PC-3 (cell line): ENCODE data around the gene DNAH17. TPM values are rescaled to one million over a fixed set of nuclear protein-coding genes. Genes with fewer than 3 reads are reported as not detected.

Experiments used
- ATAC-seq: fragments of 200-7000 bp; cut with Tn5 transposase; 2 replicates; pipeline ENCODE4 v1.9.1; 2020; ENCODE audit warnings: mild to moderate bottlenecking, moderate library complexity
- BruUV-seq: library from RNA; stranded (reverse); fragments of 400-500 nt; replicated peaks from 2 replicates; lab custom pipeline; 2021; lab: Mats Ljungman, UMichigan
- CTCF ChIA-PET: fragments of 300-600 bp; sonication (Branson Sonifier 250); formaldehyde crosslinking; loops from one replicate; lab custom pipeline; 2022; ENCODE audit warnings: antibody characterized with exemption; lab: Charles Lee
- POLR2A ChIA-PET: fragments of 300-600 bp; sonication (Branson Sonifier 250); formaldehyde crosslinking; loops from one replicate; lab custom pipeline; 2022; ENCODE audit warnings: antibody characterized with exemption; ENCODE audit not compliant: unreplicated experiment; lab: Charles Lee
- DNase-seq: peaks from one replicate; pipeline ENCODE4 v3.0.0-alpha.2; 2015
- H2AFZ ChIP-seq: fragments of 300-600 bp; sonication (generic); 2 replicates; pipeline ENCODE4 v1.6.0; 2016; ENCODE audit warnings: antibody characterized with exemption, low read length
- H3F3A ChIP-seq: fragments of 300-600 bp; sonication (generic); one replicate; pipeline ENCODE4 v1.6.0; 2017; ENCODE audit warnings: antibody characterized with exemption, low read length, control low read depth, mild to moderate bottlenecking; ENCODE audit not compliant: unreplicated experiment
- H3K27ac ChIP-seq: fragments of 300-600 bp; sonication (generic); 2 replicates; pipeline ENCODE4 v1.5.1; 2016; ENCODE audit warnings: mild to moderate bottlenecking, low read length
- H3K27me3 ChIP-seq: fragments of 300-600 bp; sonication (generic); 2 replicates; pipeline ENCODE4 v1.6.1; 2016; ENCODE audit warnings: low read length, mixed read lengths
- H3K36me3 ChIP-seq: fragments of 300-600 bp; sonication (generic); 2 replicates; pipeline ENCODE4 v1.6.1; 2016; ENCODE audit warnings: low read depth, mixed run types, low read length, mixed read lengths
- H3K4me1 ChIP-seq: fragments of 300-600 bp; sonication (generic); 2 replicates; pipeline ENCODE4 v1.5.1; 2016; ENCODE audit warnings: low read length; ENCODE audit not compliant: insufficient read depth
- H3K4me2 ChIP-seq: fragments of 300-600 bp; sonication (generic); 2 replicates; pipeline ENCODE4 v1.6.0; 2016; ENCODE audit warnings: low read length
- H3K4me3 ChIP-seq: fragments of 300-600 bp; sonication (generic); 2 replicates; pipeline ENCODE4 v1.5.1; 2016; ENCODE audit warnings: mild to moderate bottlenecking, low read length, mixed read lengths
- H3K79me2 ChIP-seq: fragments of 300-600 bp; sonication (generic); 2 replicates; pipeline ENCODE4 v1.6.1; 2017; ENCODE audit warnings: low read length, mixed read lengths
- H3K9ac ChIP-seq: fragments of 300-600 bp; sonication (generic); 2 replicates; pipeline ENCODE4 v1.6.0; 2016; ENCODE audit warnings: mild to moderate bottlenecking, low read length
- H3K9me2 ChIP-seq: fragments of 300-600 bp; sonication (generic); replicated peaks from 2 replicates; pipeline ENCODE4 v1.6.1; 2016; ENCODE audit warnings: mixed run types, low read length, mixed read lengths
- H3K9me3 ChIP-seq: fragments of 300-600 bp; sonication (generic); 2 replicates; pipeline ENCODE4 v1.6.1; 2016; ENCODE audit warnings: low read length, mixed read lengths
- H4K20me1 ChIP-seq: fragments of 300-600 bp; sonication (generic); 2 replicates; pipeline ENCODE4 v1.6.1; 2016; ENCODE audit warnings: low read length, mixed read lengths
- EZH2 ChIP-seq: fragments of 300-600 bp; sonication (generic); IDR thresholded peaks from one replicate; pipeline ENCODE4 v1.6.1; 2017; ENCODE audit warnings: antibody characterized with exemption, mild to moderate bottlenecking, low read length; ENCODE audit not compliant: unreplicated experiment
- EZH2phosphoT487 ChIP-seq: fragments of 300-600 bp; sonication (generic); IDR thresholded peaks from 2 replicates; pipeline ENCODE4 v1.6.1; 2018; ENCODE audit warnings: mild to moderate bottlenecking, antibody characterized with exemption, low read length, borderline replicate concordance
- intact Hi-C: fragments of 100-400 bp; cut with micrococcal nuclease; formaldehyde crosslinking; loops from 2 replicates; pipeline ENCODE4 v1.9.0; 2023
- total RNA-seq: library from RNA; depleted of rRNA; stranded (reverse); fragments of >200 nt; gene quantifications from 2 replicates; pipeline ENCODE4 v1.2.3, GENCODE V29; 2014
- TF ChIP-seq, protein P1 (sequence below): fragments of 300-600 bp; sonication (generic); conservative IDR thresholded peaks from 2 replicates; pipeline ENCODE4 v1.5.1; 2017; ENCODE audit warnings: antibody characterized with exemption, low read depth, mild to moderate bottlenecking, low read length

DNAH17 gene
- total RNA-seq, 1 experiment from 2014 or later = 0.04 TPM

DNA sequence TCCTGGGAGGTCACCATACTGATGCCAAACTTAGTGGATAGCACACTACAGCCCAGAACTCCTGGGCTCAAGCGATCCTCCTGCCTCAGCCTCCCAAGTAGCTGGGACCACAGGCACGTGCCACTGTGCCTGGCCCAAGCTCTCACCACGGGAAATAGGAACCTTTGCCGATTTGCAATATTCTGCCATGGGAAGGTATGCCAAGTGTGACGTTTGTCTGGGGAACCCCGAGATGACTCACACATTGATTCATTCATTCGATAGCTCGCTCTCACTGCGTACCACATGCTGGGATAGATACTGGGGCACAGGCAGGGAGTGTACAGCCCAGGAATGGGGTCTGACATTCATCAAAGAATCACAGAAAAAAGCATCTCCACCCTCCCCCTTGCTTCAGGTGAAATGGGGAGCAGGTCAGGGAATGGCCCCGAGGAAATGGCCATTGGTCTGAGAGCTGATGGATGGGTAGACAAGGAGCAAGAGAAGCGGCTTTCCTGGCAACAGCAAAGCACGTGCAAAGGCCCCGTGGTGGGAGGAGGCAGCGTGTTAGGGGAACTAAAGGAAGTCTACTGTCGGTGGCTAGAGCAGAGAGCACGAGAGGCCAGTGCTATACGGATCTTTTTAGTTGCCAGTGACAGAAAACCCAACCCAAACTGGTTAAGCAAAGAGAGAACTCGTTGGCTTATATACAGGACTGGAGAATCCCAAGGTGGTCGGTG, 44.1 kb downstream of the DNAH17 start:
- Histone ChIP-seq H3K79me2 (no peaks in the 10 kb centered on the region), H2AFZ (no peak overlapping the region), H3K4me1 (peaks cover 36% of the 10 kb centered on the region), H3K9ac (peak overlapping the region; percentile 16; the same call in 1 of the 2 replicates), H3F3A (no peaks in the 10 kb centered on the region), H3K27ac (peak overlapping the region; percentile 14), H3K4me3 (no peak overlapping the region), H3K36me3 (no peaks in the 10 kb centered on the region), H3K4me2 (0 out of 2 replicates have a peak overlapping the region, but pooled peaks have one; percentile 11), H3K27me3 (no peaks in the 10 kb centered on the region), H3K9me3 (no peaks in the 10 kb centered on the region), H4K20me1 (no peaks in the 10 kb centered on the region), H3K9me2 (no peaks in the 10 kb centered on the region)
- ChIA-PET CTCF (no interaction called here), POLR2A (no interaction called here)
- ATAC-seq (peak; percentile 14), DNase-seq (peak; percentile 96)
- TF ChIP-seq, protein P1, sequence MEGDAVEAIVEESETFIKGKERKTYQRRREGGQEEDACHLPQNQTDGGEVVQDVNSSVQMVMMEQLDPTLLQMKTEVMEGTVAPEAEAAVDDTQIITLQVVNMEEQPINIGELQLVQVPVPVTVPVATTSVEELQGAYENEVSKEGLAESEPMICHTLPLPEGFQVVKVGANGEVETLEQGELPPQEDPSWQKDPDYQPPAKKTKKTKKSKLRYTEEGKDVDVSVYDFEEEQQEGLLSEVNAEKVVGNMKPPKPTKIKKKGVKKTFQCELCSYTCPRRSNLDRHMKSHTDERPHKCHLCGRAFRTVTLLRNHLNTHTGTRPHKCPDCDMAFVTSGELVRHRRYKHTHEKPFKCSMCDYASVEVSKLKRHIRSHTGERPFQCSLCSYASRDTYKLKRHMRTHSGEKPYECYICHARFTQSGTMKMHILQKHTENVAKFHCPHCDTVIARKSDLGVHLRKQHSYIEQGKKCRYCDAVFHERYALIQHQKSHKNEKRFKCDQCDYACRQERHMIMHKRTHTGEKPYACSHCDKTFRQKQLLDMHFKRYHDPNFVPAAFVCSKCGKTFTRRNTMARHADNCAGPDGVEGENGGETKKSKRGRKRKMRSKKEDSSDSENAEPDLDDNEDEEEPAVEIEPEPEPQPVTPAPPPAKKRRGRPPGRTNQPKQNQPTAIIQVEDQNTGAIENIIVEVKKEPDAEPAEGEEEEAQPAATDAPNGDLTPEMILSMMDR = no peak
- TF ChIP-seq EZH2 (no peak), EZH2phosphoT487 (no peak)
- no TSS peak for BruUV-seq
- intact Hi-C loops = no loop called here

DNA sequence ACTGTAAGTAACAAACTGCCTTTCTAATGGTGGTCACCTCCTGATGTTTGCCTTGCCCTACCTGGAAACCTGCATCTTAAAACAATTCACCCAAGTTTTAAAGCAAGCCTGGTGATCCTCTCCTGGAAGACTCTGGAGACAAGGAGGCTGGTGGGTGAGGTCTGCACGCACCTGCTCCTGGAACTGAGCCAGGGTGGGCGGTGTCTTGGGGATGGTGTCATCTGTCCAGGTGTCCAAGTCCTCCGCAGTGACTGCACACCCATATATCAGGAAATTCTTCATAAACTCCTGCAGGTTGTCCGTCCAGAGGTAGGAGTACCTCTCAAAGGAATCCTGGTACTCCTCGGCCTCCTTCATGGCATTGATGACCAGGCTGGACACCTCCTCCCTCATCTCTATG, 44.9 kb downstream of the DNAH17 start:
- H3K36me3 ChIP-seq = no peaks in the 10 kb centered on the region
- H3F3A ChIP-seq = no peaks in the 10 kb centered on the region
- H3K4me2 ChIP-seq = 0 out of 2 replicates have a peak overlapping the region, but pooled peaks have one; percentile 0
- peak overlapping the region; percentile 16; the same call in 1 of the 2 replicates for H3K9ac ChIP-seq
- ChIA-PET CTCF (no interaction called here), POLR2A (no interaction called here)
- intact Hi-C loops = no loop called here
- no peaks in the 10 kb centered on the region for H3K9me3 ChIP-seq
- no peak overlapping the region for H3K4me3 ChIP-seq
- H3K27ac ChIP-seq = peak overlapping the region; percentile 14
- no peak for TF ChIP-seq EZH2
- TF ChIP-seq, protein P1 = no peak
- TF ChIP-seq EZH2phosphoT487 = no peak
- no peaks in the 10 kb centered on the region for H3K9me2 ChIP-seq
- H3K79me2 ChIP-seq = no peaks in the 10 kb centered on the region
- H2AFZ ChIP-seq = no peak overlapping the region
- H3K27me3 ChIP-seq = no peaks in the 10 kb centered on the region
- peaks cover 34% of the 10 kb centered on the region for H3K4me1 ChIP-seq
- DNase-seq = peak; percentile 39
- no peak for ATAC-seq
- H4K20me1 ChIP-seq = no peaks in the 10 kb centered on the region
- BruUV-seq = no TSS peak

DNA sequence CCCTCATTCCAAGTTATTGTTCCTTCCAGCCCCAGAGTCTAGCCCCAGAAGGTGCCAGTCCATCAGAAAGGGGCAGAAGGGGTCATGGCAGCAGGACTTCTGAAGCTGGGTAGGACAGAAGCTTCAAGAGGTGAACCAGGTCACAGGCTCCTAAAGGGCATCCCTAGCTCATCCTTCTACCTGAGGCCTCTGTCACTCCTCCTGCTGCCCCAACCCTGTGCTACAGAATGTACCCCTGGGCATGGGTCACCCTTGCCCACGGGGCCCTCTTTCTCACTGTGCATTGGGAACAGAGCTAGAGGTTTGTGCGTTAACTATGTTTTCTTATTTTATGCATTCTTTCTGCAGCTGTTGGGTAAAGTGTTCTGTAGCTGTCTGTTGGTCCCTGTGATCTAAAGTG, 46.5 kb downstream of the DNAH17 start:
- Histone ChIP-seq H3K9ac (no peak overlapping the region), H2AFZ (no peak overlapping the region), H3K4me1 (peaks cover 26% of the 10 kb centered on the region), H3F3A (no peaks in the 10 kb centered on the region), H3K9me3 (no peaks in the 10 kb centered on the region), H3K4me2 (no peak overlapping the region), H3K9me2 (no peaks in the 10 kb centered on the region), H3K27ac (no peak overlapping the region), H3K4me3 (no peak overlapping the region), H4K20me1 (no peaks in the 10 kb centered on the region), H3K79me2 (no peaks in the 10 kb centered on the region), H3K36me3 (no peaks in the 10 kb centered on the region), H3K27me3 (no peaks in the 10 kb centered on the region)
- TF ChIP-seq EZH2phosphoT487 (no peak), EZH2 (no peak)
- TF ChIP-seq, protein P1 = no peak
- CTCF ChIA-PET = no interaction called here
- no TSS peak for BruUV-seq
- intact Hi-C loops = no loop called here
- POLR2A ChIA-PET = no interaction called here
- ATAC-seq = no peak
- no peak for DNase-seq
